Urothelium cell line (cell line): ENCODE measurements around the gene AOAH.

Experiments
- DNase-seq: peaks from one replicate; pipeline ENCODE4 v3.0.0; 2011; ENCODE audit warnings: low spot score, mixed read lengths
- FAIRE-seq: peaks from 2 replicates; lab custom pipeline; 2011; peaks lifted over from hg19 to GRCh38; lab: Jason Lieb, UNC

AOAH gene

DNA sequence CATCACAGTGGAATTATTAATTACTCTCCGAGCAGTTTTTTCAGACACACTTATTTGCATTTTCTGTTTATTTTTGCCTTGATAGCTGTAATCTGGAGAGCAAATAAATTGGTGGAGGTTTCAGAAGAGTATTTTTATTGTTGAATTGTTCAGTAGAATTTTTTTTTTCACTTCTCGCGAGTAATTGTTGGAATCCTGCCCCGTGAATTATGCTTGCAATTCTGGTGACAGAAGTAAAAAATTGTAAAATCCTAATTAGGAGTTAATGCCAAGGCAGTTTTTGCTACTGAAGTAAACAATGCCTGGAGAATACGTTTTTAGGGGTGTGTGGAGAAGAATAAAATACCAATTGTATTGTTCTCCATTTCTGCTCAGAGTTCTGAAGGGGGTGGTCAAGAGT, 88.2 kb downstream of the AOAH start:
- no peak for DNase-seq
- FAIRE-seq: no peak

DNA sequence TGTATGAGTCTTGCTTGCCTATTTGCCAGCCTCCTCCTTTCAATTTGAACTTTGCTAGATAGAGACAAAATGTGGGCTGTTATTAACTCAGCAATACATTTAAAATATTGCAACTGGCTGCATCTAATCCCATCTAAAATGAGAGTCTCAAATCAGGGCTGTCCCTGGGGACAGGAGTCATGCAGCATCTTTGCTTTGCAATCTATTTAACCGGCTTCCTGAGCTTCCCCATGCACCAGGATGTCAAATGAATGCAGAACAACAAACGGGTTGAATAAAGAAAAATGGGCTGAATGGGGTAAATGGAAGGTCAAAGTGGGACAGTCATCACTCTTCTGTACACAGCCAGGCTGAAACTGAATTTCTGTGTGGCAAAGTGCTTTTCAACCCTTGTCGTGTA, 89.2 kb downstream of the AOAH start:
- no peak for DNase-seq
- FAIRE-seq: no peak

DNA sequence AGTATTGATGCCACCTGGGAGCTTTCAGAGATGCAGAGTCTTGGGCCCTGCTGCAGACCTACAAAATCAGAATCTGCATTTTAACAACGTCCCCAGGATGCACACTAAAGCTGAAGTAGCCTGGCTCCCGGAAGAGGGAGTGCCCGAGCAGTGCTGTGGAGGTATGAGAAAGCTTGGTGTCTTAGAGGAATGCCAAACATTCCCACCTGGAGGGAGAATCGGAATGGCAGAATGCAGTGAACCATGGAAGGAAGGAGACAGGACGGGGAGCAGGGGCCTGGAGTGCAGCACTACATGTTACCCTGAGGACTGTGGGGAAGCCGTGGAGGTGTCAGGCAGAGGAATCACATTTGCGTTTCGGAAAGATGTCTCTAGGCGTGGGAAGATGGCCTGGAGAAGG, 90.9 kb downstream of the AOAH start:
- FAIRE-seq (no peak), DNase-seq (no peak)

DNA sequence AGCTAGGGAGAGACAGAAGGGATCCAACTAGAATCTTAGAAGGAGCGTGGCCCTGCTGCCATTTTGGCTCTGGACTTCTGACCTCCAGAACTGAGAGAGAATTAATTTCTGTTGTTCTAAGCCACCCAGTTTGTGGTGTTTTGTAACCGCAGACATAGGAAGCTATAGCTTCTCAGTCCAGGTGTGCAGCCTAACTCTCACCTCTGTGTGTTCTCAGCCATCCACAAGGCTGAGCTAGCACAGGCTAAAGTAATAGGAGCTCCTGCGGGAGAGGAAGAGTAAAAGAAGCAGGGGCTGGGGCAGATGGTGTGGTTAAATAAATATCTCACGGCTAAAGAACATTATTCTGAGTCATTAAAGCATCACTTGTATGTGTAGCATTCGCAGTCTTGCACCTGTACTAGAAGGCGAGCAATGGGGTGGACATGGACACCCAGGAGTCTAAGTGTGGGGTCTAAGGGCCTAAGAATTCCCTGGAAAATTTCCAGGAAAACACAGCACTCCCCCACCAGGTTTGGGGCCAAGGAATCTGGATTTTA, 94.1 kb downstream of the AOAH start:
- DNase-seq (no peak), FAIRE-seq (no peak)

DNA sequence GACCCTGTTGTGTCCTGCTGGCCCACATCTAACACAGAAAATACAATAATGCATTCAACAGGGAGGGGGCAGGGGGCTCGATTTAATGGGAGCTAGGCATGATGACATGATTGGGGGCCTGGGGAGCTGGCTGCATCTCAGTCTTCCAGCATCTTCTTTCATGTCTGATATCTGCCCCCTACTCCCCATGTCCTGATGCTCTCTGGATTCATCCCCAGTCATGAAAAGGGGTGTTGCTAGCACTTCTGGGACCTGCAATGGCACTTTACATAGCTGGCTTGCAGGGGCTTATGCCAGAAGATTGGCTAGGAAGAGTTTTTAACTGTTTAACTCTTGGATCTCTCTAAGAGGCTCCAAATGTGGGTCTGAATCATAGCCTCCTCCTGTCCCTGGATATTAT, 94.9 kb downstream of the AOAH start:
- FAIRE-seq: no peak
- DNase-seq: no peak

DNA sequence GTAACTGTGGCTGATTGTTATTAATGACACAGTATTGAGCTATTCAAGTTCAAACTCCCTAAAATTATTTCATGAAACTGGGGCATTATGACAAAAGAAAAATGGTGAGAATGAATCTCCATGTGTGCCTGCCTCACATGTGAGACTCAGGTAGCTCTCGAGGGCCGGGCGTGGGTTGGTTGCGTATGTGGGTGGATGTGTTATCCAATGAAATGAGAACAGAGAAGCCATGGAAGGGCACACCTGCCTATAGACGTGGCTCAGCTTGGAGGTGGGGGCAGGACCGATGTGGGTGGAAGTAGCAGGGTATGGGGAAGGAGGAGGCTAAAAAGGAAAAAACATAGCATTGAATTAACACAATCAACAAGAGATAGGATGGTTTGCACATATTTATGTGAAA, 96.5 kb downstream of the AOAH start:
- FAIRE-seq: no peak

DNA sequence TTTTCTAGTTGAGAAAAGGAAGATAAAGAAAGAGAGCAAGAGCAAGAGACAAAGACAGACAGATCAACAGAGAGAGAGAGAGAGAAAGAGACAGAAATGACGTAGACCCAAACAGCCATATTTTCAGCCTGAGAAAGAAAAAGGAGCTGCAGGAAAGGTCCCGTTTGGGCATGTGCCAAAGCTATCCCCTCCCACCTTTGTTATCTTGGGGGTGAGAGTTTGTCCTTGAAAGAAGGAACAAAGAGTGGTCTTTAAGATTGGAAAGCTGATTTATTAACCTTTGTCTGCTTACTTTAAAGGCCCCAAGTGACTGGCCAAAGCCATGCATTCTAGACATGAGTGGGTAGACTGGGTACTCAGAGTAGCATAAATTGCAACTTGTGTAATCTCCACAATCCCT, 98.2 kb downstream of the AOAH start:
- DNase-seq: no peak
- FAIRE-seq: no peak

More for the DNA sequence above, 96.5 kb downstream of the AOAH start:
- no peak for DNase-seq

DNA sequence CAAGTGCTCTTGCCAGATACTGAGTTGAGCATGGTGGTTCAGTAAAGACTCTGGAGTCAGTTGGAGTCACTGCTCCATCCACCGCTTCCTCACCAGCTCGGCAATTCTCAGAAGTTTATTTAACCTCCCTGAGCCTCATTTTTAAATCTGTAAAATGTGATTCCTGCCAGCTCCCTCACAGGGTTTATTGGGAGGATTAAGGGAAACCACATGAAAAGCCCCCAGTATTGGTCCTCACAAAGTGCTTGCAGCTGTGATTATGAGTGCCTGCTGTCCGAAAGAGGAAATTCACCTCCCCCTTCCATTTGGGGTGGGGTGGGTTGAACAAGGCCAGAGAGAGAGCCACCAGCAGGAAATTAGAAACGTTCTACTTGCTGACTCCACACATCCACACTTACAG, 99.0 kb downstream of the AOAH start:
- DNase-seq (no peak), FAIRE-seq (no peak)

DNA sequence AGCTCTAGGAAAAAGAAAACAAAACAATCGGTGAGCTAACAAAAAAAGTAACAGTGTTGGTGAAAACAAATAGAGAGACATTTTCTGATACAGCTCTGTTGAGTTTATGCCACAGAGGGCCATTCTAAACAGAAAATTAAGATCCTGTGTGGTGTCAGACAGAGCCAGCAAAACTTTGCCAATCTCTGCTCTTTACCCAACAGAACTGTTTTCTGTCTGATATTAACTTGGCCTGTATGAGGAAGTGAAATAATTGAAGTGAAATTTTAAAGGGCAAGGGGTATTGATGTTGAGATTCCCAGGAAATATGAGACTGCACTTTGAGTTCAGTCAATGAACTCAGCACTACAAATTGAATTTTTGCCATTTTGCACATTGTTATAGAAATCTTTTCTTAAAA, 101.0 kb downstream of the AOAH start:
- no peak for DNase-seq
- FAIRE-seq: no peak

DNA sequence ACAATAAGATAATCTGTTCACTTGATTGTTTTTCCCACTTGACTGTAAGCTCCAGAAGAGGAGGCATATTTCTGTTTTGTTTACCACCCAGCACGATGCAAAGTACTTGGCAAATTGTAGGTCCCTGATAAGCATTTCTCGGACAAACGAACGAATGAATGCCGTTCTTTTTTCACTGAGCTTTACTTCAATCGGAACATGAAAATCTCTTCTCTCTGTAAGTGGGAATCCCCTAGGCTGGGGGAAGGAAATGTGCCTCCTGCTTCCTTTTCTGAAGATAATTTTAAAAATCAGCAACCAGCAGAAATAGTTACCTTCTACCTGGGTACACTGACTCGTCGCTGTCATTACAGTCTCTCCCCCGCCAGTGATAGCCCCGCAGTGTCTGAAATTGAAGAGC, 102.9 kb downstream of the AOAH start:
- FAIRE-seq (no peak), DNase-seq (no peak)

DNA sequence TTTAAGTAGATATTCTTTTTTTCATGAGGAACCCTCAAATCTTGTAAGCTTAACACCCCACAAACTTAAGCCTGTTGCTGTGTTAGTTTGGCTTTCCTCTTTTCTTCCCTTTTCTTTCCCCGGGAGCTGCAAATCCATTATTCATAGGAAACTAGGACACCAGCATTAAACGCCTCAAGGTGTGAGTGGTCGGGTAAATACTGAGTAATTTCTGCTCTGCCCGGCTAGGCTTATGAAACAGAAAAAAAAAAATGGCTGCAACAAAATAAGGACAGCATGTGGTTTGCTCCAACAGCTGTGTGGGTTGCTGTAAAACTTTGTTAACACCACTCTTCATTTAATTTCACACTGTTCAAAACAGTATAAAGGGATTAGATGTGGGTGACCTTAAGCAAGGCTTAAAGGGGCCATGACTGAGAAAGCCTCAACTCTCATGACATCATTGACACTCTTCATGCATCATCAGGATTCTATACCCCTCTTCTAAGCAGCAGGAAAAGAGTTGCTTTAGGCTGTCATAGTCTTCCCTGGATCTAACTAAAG, 104.1 kb downstream of the AOAH start:
- FAIRE-seq: peak; percentile 5

DNA sequence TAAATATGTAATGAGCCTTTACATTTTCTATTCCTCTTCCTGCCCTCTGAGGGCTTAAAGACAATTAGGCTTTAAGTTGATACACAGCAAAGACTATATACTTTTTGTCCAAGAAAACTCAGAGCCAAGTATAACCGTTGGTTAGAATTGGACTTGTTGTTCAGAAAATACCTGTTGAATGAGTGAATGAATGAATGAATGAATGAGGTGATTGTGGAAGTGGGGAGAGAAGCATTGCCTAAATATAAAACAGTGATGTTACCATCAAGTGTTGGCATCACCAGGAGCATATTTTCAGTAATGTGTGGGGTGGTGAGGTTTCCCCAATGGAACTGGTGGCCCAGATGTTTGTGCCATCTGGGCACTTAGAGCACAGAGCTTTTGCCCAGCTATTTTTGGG, 106.9 kb downstream of the AOAH start:
- FAIRE-seq: no peak
- no peak for DNase-seq

More for the DNA sequence above, 104.1 kb downstream of the AOAH start:
- DNase-seq: no peak

DNA sequence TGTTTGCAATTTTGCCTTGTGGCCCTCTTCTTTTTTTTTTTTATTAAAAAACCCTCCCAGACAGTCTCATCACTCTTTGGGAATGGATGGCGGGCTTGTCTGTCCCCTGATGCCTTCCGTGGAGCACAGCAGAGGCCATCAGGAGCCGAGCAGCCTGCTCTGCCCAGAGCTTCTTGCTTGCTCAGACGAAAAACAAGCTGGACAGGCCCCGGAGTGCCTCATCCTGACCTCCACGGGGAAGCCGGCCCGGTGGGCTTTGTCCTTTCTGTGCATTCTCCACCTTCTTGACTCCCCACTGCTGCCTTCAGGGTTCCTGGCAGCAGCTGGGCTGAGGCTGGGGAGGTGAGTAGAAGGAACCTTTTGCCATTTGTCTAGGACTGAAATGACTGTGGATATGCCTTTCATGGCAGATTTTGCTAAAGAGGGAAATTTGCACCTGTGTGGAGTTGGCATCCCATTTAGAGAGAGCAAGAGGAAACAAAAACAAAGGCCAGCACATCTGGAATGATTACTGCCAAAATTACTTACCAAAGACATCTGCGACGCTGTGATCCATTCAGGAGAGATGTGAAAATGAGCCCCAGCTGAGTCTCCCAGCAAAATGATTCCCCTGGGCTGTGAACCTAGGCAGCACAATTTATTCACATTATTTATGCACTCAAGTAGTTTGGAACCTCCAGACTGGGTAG, 108.3 kb downstream of the AOAH start:
- DNase-seq: no peak
- FAIRE-seq: no peak

DNA sequence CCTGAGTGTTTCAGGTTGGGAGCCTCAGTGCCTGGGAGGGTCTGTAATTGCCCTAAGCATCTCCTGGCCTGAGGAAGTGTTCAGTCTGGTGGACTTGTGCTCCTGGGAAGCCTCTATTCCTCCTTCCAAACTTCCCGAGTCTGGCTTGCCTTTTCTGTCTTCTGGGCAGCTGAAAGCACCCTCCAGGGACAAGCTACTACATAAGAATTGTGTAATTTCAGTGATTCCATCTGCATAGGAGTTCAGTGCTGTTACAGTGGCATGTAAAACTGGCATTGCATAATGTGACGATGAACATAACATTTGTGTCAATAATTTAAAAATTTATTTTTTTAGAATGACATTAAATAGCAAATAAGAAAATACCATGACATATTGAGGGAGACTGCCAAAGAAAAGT, 109.3 kb downstream of the AOAH start:
- FAIRE-seq (no peak), DNase-seq (no peak)

DNA sequence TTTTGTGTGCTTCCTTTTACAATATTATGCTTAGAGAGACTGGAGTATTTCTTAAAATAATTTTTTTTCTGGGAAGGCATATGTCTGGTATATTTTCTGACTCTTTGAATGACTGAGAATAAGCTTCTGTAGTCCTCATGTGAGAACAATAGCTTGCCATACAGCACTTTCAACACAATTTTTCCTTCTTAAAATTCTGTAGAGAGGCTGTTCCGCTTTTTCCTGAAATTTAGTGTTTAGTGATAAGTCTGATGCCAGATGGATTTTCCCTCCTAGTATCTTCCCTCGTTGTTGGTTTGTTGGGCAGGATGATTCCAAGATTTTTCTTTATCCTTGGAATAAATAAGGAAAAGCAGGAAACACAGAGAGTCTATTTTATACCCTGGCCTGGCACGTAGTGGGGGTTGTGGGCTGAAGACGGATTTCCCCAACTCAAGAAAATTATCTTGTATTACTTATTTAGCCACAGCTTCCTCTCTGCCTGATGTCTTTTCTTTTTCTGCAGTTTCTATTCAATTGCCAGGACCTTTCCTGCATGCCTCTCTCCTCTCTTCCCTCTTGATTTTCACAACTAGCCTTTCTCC, 111.2 kb downstream of the AOAH start:
- FAIRE-seq: no peak
- no peak for DNase-seq

DNA sequence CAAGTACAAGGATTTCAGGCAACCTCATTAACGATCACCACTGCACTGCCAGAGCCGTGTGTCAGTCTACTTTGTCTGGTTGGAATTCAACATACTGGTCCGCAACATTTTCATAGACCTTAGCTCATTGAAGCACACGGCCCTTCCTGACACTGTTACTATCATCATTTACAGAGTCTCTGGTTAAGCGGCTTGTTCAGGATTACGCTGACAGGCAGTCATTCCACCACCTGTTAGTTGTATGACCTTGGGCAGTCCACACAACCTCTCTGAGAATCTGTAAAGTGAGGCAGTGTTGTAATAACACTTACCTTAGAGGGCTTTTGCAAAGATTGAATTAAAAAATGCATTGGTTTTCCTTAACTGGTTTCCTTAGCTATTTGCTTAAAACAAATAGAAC, 112.6 kb downstream of the AOAH start:
- FAIRE-seq: peak; percentile 79
- DNase-seq: no peak

DNA sequence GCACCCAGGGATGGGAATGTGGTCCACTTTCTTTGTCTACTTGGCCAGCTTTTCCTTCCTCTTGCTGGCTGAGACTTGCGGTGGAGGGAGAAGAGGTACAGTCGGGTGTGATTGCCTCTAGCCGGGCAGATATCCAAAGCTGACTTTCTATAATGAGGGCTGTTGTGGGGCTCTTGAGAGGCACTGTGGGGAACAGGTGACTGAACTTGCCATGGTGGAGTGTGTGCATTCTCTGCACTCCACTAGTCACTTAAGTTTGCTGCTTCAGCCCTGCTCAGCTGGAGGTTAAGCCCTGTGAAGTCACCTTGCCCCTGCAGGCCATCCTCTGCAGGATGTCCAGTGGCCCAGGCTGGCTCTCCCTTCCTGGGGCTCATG, 116.6 kb downstream of the AOAH start:
- peak; percentile 13 for FAIRE-seq
- no peak for DNase-seq

DNA sequence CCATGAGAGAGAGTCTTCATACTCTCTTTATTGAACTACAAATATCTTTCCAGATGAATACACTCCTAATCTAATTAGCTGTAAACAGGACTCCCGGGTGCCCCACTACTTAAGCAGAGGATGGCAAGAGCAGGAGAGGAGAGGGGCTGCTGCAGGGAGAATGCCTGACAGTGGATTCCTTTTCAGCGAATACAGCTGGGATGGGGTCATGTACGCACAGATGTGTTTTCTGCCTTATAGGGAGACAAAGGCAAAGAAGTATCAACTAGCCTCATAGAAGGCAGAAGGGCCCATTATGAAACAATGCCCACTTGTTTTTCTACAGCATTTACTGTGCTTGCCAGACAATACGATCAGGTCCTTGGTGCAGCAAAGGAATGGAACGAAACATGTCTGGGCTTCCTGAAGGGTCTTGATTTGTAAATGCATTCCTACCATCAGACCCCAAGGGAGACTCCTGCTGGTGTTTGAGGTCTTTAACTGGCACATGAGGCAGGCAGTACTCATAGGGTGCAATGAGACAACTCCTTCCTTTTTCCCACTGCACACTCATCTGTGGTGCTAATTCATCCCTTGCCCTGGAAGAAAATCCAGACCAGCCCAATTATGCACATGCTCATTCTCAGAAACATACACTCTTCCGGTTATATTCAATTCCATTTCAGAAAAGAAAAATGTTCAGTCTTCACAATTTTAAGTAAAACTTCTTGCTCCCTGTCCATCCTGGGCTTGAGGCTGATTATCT, 117.1 kb downstream of the AOAH start:
- DNase-seq: no peak
- FAIRE-seq: peak; percentile 67

DNA sequence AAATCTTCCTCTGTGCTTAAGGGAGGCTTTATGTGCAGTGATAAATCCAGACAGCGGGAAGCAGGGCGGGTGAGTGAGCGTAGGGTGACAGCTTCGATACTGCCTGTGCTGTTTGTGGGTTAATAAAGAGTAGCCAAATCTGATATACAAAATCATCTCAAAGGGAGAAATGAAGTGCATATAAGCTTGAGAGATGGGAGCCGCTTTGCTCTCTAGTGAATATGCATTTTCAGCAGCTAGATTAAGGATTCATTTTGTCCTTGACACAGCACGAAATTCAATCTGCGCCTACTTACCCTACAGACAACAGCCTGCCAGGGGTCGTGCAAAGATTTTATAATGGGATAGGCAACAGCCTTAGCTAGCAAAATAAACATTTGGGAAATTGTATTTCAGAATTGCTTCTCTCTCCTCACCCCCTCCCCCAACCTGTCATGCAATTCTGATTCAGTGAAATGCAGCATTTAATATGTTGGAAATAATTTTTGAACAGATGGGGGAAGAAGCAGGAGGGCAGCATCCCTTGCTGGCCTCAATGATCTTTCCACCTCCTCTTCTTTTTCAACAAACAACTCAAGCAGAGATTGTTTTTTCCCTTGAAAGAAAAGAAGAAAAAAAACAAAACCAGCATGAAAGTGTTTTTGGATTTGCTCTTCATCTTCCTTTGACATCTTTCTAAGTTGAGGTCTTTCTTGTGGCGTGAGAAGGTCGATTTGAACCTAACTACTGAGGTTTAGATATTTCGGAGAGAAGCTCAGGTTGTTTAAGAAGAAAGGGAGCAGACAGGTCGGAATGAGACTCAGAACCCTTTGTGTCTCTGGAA, 117.9 kb downstream of the AOAH start:
- FAIRE-seq (no peak), DNase-seq (no peak)

DNA sequence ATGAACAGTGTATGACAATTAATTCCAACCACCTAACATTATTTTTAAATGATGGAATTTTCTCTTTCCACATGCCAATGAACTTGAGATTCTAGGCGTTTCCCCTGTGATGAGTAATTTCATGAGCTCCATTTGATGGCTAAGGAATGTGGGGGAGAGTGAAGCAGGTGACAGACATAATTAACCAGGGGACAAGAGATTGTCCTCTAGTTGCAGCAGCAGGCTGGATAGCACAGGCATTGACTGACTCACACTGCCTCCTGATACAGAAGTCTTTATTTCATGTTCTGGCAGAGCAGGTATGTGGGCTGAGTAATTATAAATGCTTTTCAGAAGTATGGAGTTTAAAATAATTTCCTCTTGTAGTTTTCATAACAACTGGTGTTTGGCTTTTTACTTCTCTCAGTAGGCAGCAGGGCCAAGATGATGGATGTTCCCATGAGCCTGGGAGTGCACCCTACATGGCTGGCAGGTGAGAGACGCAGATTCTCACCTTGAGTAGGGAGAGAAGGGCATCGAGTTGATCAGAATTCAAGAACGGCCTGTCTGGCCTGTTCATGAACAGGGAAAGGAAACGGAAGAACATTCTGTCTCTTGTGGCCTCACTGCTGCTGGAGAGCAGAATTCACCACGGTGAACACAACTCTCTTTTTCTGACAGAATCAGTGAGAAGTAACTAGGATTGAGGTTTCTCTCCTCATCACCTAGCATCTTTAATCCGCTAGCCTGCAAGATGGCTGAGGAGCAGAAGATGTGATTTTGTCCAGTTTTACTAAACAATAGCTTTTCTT, 118.8 kb downstream of the AOAH start:
- DNase-seq (peak; percentile 59), FAIRE-seq (peak; percentile 27)
